Neuronal stem cell (in vitro differentiated cells): ENCODE measurements around the gene SERTAD3.
A peak's percentile ranks its signal among the peaks of the same experiment; 100 is the strongest.

ENCODE experiments used
- DNase-seq: peaks from one replicate; pipeline ENCODE4 v3.0.0-alpha.2; 2013; ENCODE audit warnings: low spot score
- H2AFZ ChIP-seq: one replicate; pipeline ENCODE4 v1.6.1; 2013; ENCODE audit warnings: mild to moderate bottlenecking, low read length, inconsistent platforms
- H2AK5ac ChIP-seq: 2 replicates; pipeline ENCODE4 v1.6.1; 2013; ENCODE audit warnings: low read depth, mild to moderate bottlenecking, inconsistent platforms, low read length, moderate library complexity, mixed read lengths
- H2BK120ac ChIP-seq: 2 replicates; pipeline ENCODE4 v1.6.1; 2013; ENCODE audit warnings: low read depth, mild to moderate bottlenecking, inconsistent platforms, low read length, moderate library complexity, mixed read lengths
- H2BK12ac ChIP-seq: one replicate; pipeline ENCODE4 v1.6.1; 2013; ENCODE audit warnings: low read length, inconsistent platforms
- H2BK15ac ChIP-seq: 2 replicates; pipeline ENCODE4 v1.6.1; 2013; ENCODE audit warnings: mild to moderate bottlenecking, low read length, inconsistent platforms, mixed read lengths
- H2BK5ac ChIP-seq: one replicate; pipeline ENCODE4 v1.6.1; 2013; ENCODE audit warnings: inconsistent platforms, mild to moderate bottlenecking, low read length, moderate library complexity
- H3K14ac ChIP-seq: one replicate; pipeline ENCODE4 v1.6.1; 2013; ENCODE audit warnings: low read length, inconsistent platforms
- H3K18ac ChIP-seq: 2 replicates; pipeline ENCODE4 v1.6.1; 2013; ENCODE audit warnings: low read length, inconsistent platforms
- H3K23ac ChIP-seq: 2 replicates; pipeline ENCODE4 v1.6.1; 2013; ENCODE audit warnings: low read depth, mild to moderate bottlenecking, mixed read lengths, low read length, inconsistent platforms; ENCODE audit not compliant: poor library complexity
- H3K27ac ChIP-seq: replicated peaks from 3 replicates; pipeline ENCODE4 v1.5.1; 2013; ENCODE audit warnings: low read length, inconsistent platforms
- H3K27me3 ChIP-seq, 3 experiments: 2 replicates each; pipeline ENCODE4 v1.6.1; 2013; ENCODE audit warnings: low read length in 3 of 3, mild to moderate bottlenecking in 2 of 3, inconsistent platforms in 1 of 3, low read depth in 1 of 3, mixed read lengths in 1 of 3, moderate library complexity in 1 of 3; ENCODE audit not compliant: control insufficient read depth in 3 of 3, insufficient read depth in 3 of 3
- H3K36me3 ChIP-seq, 2 donors: replicated peaks in 1 of 2; 2 replicates each; pipeline ENCODE4 v1.6.1; 2013; ENCODE audit warnings: low read length in 2 of 2; ENCODE audit not compliant: control insufficient read depth in 2 of 2, insufficient read depth in 2 of 2
- H3K4ac ChIP-seq: 2 replicates; pipeline ENCODE4 v1.6.1; 2013; ENCODE audit warnings: inconsistent platforms, mild to moderate bottlenecking, low read length, moderate library complexity
- H3K4me1 ChIP-seq, 2 donors: 1 replicate in 1 of 2; 2 replicates in 1 of 2; pipeline ENCODE4 v1.6.1; 2013; ENCODE audit warnings: low read length in 2 of 2, low read depth in 1 of 2; ENCODE audit not compliant: control insufficient read depth in 2 of 2, insufficient read depth in 1 of 2
- H3K4me2 ChIP-seq: one replicate; pipeline ENCODE4 v1.6.1; 2013; ENCODE audit warnings: mild to moderate bottlenecking, low read length, inconsistent platforms; ENCODE audit not compliant: insufficient read depth, poor library complexity, severe bottlenecking
- H3K4me3 ChIP-seq, 2 donors: 2 replicates each; pipeline ENCODE4 v1.5.1; 2013; ENCODE audit warnings: low read length in 2 of 2, mild to moderate bottlenecking in 2 of 2, inconsistent platforms in 1 of 2, moderate library complexity in 1 of 2
- H3K79me1 ChIP-seq: one replicate; pipeline ENCODE4 v1.6.1; 2013; ENCODE audit warnings: low read depth, mild to moderate bottlenecking, inconsistent platforms, low read length, moderate library complexity
- H3K9ac ChIP-seq: one replicate; pipeline ENCODE4 v1.6.1; 2013; ENCODE audit warnings: mild to moderate bottlenecking, low read depth, low read length, inconsistent platforms; ENCODE audit not compliant: poor library complexity
- H3K9me3 ChIP-seq, 2 donors: replicated peaks in 1 of 2; 2 replicates each; pipeline versions ENCODE3 to v1.6.1; 2013; ENCODE audit warnings: low read length in 2 of 2, mild to moderate bottlenecking in 2 of 2, inconsistent platforms in 1 of 2, low read depth in 1 of 2, mixed read lengths in 1 of 2, moderate library complexity in 1 of 2; ENCODE audit not compliant: control insufficient read depth in 2 of 2, insufficient read depth in 1 of 2
- H4K8ac ChIP-seq: one replicate; pipeline ENCODE4 v1.6.1; 2013; ENCODE audit warnings: low read depth, mild to moderate bottlenecking, inconsistent platforms, low read length, moderate library complexity
- H4K91ac ChIP-seq: one replicate; pipeline ENCODE4 v1.6.1; 2013; ENCODE audit warnings: low read length, low read depth, mild to moderate bottlenecking, inconsistent platforms; ENCODE audit not compliant: poor library complexity
- WGBS, 2 donors: extraction: QIAGEN DNeasy Blood & Tissue Kit; methylation state at CpG; one replicate each; pipeline ENCODE4 v1.1.7; 2013; ENCODE audit warnings: missing lambda C conversion rate in 2 of 2, mixed read lengths in 1 of 2; ENCODE audit not compliant: insufficient read length in 2 of 2, insufficient replicate concordance in 1 of 2; ENCODE audit errors: extremely low coverage in 2 of 2; 5-methylcytosine and 5-hydroxymethylcytosine counted together

Gene SERTAD3

DNA sequence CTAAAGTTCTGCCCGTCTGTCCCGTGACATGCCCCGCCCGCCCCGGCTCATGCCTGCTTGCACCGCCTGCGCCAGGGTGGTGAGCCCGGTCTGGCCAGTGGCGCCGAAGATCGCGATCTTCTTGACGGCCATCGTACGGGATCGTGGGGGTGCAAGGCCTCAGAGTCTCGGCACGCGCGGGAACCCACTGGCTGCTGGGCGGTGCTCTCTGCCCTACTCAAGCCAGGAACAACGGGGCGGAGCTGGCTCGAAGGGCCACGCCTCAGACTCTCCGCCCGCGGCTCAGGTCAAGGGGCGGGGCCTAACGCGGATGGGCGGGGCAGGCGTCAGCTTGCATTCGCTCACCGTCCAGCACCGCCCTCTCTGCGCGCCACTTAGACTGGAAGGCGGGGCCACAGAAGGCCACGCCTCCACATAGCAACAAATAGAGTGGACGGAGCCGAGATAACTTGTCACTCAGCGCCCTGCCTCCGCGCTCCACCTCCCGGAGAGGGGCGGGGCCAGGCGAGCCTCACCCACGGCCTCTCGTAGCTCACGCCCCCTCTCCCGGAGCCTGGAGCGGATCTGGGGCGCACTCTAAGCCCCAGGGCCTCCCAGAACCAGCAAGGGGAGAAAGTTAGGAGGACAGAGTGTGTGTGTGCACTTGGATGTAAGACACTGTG, 21.6 kb upstream of the SERTAD3 start, which contains the start of gene BLVRB:
TSS of gene BLVRB (minus strand) at position 189 of the 662 bp plus-strand sequence. CDS start at position 132, 57 bp downstream.
- DNase-seq: peak; percentile 99
- Histone ChIP-seq H3K4me2 (peak within 1 kb of the TSS; percentile 95), H3K27ac (no peak within 1 kb of the TSS), H2BK12ac (peak within 1 kb of the TSS; percentile 66), H2BK15ac (peak within 1 kb of the TSS; percentile 22), H3K79me1 (no peaks in the 10 kb centered on the region), H3K4ac (no peak within 1 kb of the TSS), H3K4me3 (peak within 1 kb of the TSS; percentile 74 to 93), H3K4me1 (peaks cover 13 to 15% of the 10 kb centered on the region in 2 donors), H3K36me3 (no peaks in the 10 kb centered on the region), H3K27me3 (peaks cover 14 to 34% (median 33%) of the 10 kb centered on the region in 3 experiments), H2AFZ (peak within 1 kb of the TSS; percentile 99), H4K8ac (no peak within 1 kb of the TSS), H2AK5ac (peak within 1 kb of the TSS; percentile 29), H3K9ac (peak within 1 kb of the TSS; percentile 98), H3K18ac (peak within 1 kb of the TSS; percentile 97), H2BK5ac (peak within 1 kb of the TSS; percentile 4), H3K23ac (peak within 1 kb of the TSS; percentile 98), H4K91ac (no peak within 1 kb of the TSS), H3K9me3 (peaks cover 0 to 7% of the 10 kb centered on the region in 2 donors), H2BK120ac (no peak within 1 kb of the TSS), H3K14ac (peak within 1 kb of the TSS; percentile 1)
- WGBS, 2 donors: no CpG with 5 or more reads among the region's 54 CpGs

DNA sequence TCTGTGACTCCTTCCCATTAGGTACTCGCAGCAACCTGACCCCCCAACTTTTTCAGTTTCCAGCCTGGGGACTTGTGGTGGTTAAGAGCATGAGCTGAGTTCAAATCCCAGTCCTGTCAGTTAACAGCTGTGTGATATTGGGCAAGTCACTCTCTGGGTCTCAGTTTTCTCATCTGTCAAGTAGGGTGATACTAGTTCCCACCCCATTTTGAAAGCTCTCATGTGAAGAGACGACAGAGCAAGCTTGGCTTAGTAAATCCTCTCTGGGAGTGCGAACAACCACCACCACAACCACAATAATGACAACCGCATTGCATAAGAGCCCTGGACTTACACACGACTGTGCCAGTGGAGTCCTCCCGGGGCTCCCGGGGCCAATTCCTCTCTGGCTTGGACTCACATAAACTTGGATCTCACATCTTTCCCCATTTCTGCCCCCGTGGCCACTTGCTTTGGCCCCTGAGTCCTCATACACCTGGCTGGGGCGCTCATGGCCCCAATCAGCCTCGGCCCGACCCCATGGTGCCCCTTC, 21.0 kb upstream of the SERTAD3 start:
- no peak overlapping the region for H3K14ac ChIP-seq
- peak overlapping the region; percentile 22 for H2BK15ac ChIP-seq
- peak overlapping the region; percentile 97 for H3K18ac ChIP-seq
- H3K4me2 ChIP-seq: peak overlapping the region; percentile 95
- H3K23ac ChIP-seq: peak overlapping the region; percentile 98
- no peaks in the 10 kb centered on the region for H3K36me3 ChIP-seq
- peak overlapping the region; percentile 4 for H2BK5ac ChIP-seq
- no peak overlapping the region for H3K4ac ChIP-seq
- H3K4me3 ChIP-seq: peak overlapping the region; percentile 74 to 93
- H3K9ac ChIP-seq: peak overlapping the region; percentile 98
- no peaks in the 10 kb centered on the region for H3K79me1 ChIP-seq
- H2BK12ac ChIP-seq: peak overlapping the region; percentile 66
- H2AK5ac ChIP-seq: peak overlapping the region; percentile 29
- H4K8ac ChIP-seq: no peak overlapping the region
- no peak for DNase-seq
- H3K27ac ChIP-seq: no peak overlapping the region
- H4K91ac ChIP-seq: no peak overlapping the region
- no CpG with 5 or more reads among the region's 11 CpGs for WGBS, 2 donors
- H3K27me3 ChIP-seq: peaks cover 14 to 34% (median 33%) of the 10 kb centered on the region in 3 experiments
- H3K4me1 ChIP-seq: peaks cover 13 to 15% of the 10 kb centered on the region in 2 donors
- H2BK120ac ChIP-seq: no peak overlapping the region
- peak overlapping the region; percentile 99 for H2AFZ ChIP-seq
- peaks cover 0 to 7% of the 10 kb centered on the region in 2 donors for H3K9me3 ChIP-seq

DNA sequence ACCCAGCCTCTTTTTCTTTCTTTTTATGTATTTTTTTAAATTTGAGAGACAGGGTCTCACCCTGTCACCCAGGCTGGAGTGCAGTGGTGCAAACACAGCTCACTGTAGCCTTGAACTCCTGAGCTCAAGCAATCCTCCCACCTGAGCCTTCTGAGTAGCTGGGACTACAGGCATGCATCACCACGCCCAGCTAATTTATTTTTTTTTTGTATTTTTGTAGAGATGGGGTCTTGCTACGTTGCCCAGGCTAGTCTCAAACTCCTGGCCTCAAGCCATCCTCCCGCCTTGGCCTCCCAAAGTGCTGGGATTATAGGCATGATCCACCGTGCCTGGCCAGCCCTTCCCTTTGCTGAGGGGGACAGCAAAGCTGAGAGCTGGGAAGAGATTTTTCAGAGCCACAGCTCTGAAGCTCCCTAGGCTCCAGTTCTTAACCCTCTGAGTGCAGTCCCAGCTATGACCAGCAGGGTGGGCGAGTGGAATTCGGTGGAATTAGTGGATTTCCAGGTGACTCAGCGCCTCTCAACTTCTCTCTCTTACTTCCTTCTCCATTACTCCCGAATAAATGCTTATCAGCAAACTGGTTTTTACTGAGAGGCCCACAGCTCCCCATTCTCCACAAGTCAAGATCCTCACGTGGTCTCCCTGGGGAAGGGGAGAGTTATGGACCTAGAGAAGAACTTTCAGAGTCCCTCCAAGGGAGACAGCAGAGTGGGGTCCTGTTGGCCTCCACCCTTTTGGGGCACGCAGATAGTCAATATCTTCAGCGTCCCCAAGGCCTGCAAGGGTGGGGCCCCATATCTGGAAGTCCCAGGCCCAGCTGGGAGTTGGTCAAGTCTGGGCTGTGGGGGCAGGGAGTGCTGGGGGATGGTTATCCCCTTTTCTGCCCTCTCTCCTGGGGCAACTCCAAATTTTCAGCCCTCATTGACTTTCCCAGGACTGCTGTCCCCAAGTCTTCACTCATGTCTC, 20.2 kb upstream of the SERTAD3 start:
- Histone ChIP-seq H3K23ac (no peak overlapping the region), H2BK15ac (peak overlapping the region; percentile 22), H4K8ac (no peak overlapping the region), H2BK5ac (peak overlapping the region; percentile 4), H3K27me3 (peaks cover 14 to 34% (median 32%) of the 10 kb centered on the region in 3 experiments), H2AK5ac (peak overlapping the region; percentile 29), H3K36me3 (no peaks in the 10 kb centered on the region), H4K91ac (no peak overlapping the region), H2BK120ac (no peak overlapping the region), H3K18ac (peak overlapping the region; percentile 72), H2BK12ac (no peak overlapping the region), H3K4me2 (no peak overlapping the region), H2AFZ (no peak overlapping the region), H3K4me3 (peak overlapping the region in 1 of 2 donors; percentile 74), H3K79me1 (no peaks in the 10 kb centered on the region), H3K27ac (no peak overlapping the region), H3K4ac (no peak overlapping the region), H3K14ac (no peak overlapping the region), H3K4me1 (peaks cover 13 to 15% of the 10 kb centered on the region in 2 donors), H3K9me3 (peaks cover 0 to 7% of the 10 kb centered on the region in 2 donors), H3K9ac (no peak overlapping the region)
- peak; percentile 73 for DNase-seq
- WGBS, 2 donors: no CpG with 5 or more reads among the region's 11 CpGs
